Measurements from ENCODE around the gene MEGF11. TPM values are rescaled to one million over a fixed set of nuclear protein-coding genes. Genes with fewer than 3 reads are reported as not detected.
A peak's percentile ranks its signal among the peaks of the same experiment; 100 is the strongest.
"Not testable (repeated sequence)": the region's sequence is repeated elsewhere in the genome, so short reads cannot be mapped to it uniquely, and the experiment has no call there.

MEGF11 gene
- total RNA-seq, 1 donor: under 0.01 TPM

- TF ChIP-seq, protein P1, sequence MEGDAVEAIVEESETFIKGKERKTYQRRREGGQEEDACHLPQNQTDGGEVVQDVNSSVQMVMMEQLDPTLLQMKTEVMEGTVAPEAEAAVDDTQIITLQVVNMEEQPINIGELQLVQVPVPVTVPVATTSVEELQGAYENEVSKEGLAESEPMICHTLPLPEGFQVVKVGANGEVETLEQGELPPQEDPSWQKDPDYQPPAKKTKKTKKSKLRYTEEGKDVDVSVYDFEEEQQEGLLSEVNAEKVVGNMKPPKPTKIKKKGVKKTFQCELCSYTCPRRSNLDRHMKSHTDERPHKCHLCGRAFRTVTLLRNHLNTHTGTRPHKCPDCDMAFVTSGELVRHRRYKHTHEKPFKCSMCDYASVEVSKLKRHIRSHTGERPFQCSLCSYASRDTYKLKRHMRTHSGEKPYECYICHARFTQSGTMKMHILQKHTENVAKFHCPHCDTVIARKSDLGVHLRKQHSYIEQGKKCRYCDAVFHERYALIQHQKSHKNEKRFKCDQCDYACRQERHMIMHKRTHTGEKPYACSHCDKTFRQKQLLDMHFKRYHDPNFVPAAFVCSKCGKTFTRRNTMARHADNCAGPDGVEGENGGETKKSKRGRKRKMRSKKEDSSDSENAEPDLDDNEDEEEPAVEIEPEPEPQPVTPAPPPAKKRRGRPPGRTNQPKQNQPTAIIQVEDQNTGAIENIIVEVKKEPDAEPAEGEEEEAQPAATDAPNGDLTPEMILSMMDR (IDR thresholded peaks at IDR 0.05; ENCODE audit: insufficient read depth, low read depth, low read length): no peak
- no peak overlapping the region for H3K4me3 ChIP-seq (ENCODE audit: low read depth, low read length)
- DNase-seq (ENCODE audit: low read depth): peak; percentile 69
These were observed 375.8 kb downstream of the MEGF11 start for GRCh38 chr15:65877749-65878148.

- H3K4me3 ChIP-seq (ENCODE audit: low read depth, low read length): no peak overlapping the region
- TF ChIP-seq, protein P1 (IDR thresholded peaks at IDR 0.05; ENCODE audit: insufficient read depth, low read depth, low read length): no peak
- no peak for DNase-seq (ENCODE audit: low read depth)
These were observed 378.1 kb downstream of the MEGF11 start for GRCh38 chr15:65875458-65875857.

DNA sequence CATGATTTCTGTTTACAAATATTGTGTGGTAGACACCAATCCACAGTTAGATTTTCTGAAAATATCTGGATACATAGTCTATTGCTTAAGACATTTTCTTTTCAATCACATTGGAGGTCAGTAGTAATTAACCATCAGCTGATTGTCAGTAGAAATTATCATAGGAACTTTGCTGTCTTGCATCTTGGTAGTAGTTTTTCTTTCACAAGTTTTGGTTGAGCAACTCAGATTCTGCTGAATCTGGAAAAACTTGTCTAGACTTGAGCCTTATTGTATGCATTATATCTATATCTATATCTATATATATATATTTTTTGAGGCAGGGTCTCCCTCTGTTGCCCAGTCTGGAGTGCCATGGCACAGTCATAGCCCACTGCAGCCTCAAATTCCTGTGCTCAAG lies 380.3 kb downstream of the MEGF11 start:
- H3K4me3 ChIP-seq (ENCODE audit: low read depth, low read length): no peak overlapping the region
- TF ChIP-seq, protein P1 (IDR thresholded peaks at IDR 0.05; ENCODE audit: insufficient read depth, low read depth, low read length): no peak
- DNase-seq (ENCODE audit: low read depth): peak; percentile 52

DNA sequence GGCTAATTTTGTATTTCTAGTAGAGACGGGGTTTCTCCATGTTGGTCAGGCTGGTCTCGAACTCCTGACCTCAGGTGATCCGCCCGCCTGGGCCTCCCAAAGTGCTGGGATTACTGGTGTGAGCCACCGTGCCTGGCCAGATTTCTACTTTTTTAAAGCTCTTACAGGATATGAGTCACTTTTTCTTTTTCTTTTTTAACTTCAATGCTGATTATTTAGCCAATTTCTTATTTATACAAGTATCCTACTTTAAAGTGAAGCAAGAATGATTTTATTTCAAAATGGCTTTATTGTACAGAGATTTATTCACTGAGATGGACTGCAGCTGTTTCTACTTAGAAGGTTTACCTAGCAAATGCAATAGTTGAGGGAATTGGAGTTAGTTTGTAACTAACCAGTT lies 381.0 kb downstream of the MEGF11 start:
- peak; percentile 35 for DNase-seq (ENCODE audit: low read depth)
- not testable (repeated sequence) for H3K4me3 ChIP-seq (ENCODE audit: low read depth, low read length)

- H3K4me3 ChIP-seq (ENCODE audit: low read depth, low read length); DNase-seq (ENCODE audit: low read depth): not testable (repeated sequence)
These were observed 381.7 kb downstream of the MEGF11 start for GRCh38 chr15:65871886-65872285.

- DNase-seq (ENCODE audit: low read depth): peak; percentile 85
- H3K4me3 ChIP-seq (ENCODE audit: low read depth, low read length): peak overlapping the region; percentile 92
- TF ChIP-seq, protein P1 (IDR thresholded peaks at IDR 0.05; ENCODE audit: insufficient read depth, low read depth, low read length): no peak
These were observed 382.5 kb downstream of the MEGF11 start for GRCh38 chr15:65870889-65871533.

- H3K4me3 ChIP-seq (ENCODE audit: low read depth, low read length): peak overlapping the region; percentile 92
- peak; percentile 39 for DNase-seq (ENCODE audit: low read depth)
- TF ChIP-seq, protein P1 (IDR thresholded peaks at IDR 0.05; ENCODE audit: insufficient read depth, low read depth, low read length): no peak
These were observed 383.3 kb downstream of the MEGF11 start for GRCh38 chr15:65869954-65870871.

All from fibroblast of villous mesenchyme (primary cell).